Vagina (tissue), 2 donors: ENCODE results near the gene PPARD.

Experiments
- CTCF ChIP-seq, 3 experiments: fragments of 450-650 bp in 2 of 3; fragments of 200-600 bp in 1 of 3; sonication (generic) in 1 of 3; IDR thresholded peaks; one replicate each; pipeline ENCODE4 v1.5.1; 2017 to 2019; ENCODE audit warnings: antibody characterized with exemption in 3 of 3, mild to moderate bottlenecking in 2 of 3, moderate library complexity in 2 of 3
- POLR2A ChIP-seq, 2 donors: fragments of 450-650 bp; IDR thresholded peaks; one replicate each; pipeline ENCODE4 v1.6.1; 2017; ENCODE audit warnings: antibody characterized with exemption in 2 of 2, mild to moderate bottlenecking in 2 of 2, moderate library complexity in 2 of 2

DNA sequence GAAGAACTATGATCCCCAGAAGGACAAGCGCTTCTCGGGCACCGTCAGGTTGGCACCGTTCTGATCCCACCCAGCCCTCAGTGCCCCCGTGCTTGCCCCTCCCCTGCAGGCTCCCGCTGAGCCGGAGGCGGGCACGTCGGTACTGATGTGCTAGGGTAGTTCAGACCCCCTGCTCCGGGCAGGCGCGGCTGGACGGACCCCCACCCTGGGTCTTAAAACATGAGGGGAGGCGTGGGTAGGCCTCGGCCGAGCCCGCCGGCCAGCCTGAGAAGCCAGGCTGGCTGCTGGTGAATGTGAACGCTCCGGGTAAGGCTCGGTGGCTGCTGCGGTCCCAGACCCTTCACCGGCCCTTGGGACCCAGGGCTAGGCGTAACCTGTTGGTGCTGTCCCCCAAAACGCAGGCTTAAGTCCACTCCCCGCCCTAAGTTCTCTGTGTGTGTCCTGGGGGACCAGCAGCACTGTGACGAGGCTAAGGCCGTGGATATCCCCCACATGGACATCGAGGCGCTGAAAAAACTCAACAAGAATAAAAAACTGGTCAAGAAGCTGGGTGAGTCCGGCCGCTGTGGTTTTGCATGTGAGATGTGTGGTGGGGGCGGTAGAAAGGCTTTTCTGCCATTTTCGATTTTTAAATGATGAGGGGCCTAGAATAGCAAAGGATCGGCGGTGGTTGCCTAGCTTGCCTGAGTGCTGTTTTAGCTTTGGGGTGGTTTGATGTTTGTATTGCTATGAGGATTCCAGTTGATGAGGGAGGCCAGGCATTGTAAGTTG lies 126.8 kb downstream of the PPARD start:
- TF ChIP-seq CTCF (IDR thresholded peaks at IDR 0.05) (no peak), POLR2A (IDR thresholded peaks at IDR 0.05) (no peak)
